SK-N-SH (cell line): Measurements from ENCODE around the gene PPP1R1A. TPM values are rescaled to one million over a fixed set of nuclear protein-coding genes. Genes with fewer than 3 reads are reported as not detected.

ENCODE experiments used
- CTCF ChIA-PET: fragments of 300-600, 350-600 bp; formaldehyde crosslinking; extraction: SDS; loops from one replicate; lab custom pipeline; 2021; lab: Yijun Ruan, JAX
- POLR2A ChIA-PET: fragments of 350-600 bp; sonication (Branson Sonifier 250); formaldehyde crosslinking; extraction: SDS; loops from one replicate; lab custom pipeline; 2020; ENCODE audit warnings: antibody characterized with exemption, inconsistent platforms; lab: Yijun Ruan, JAX
- DNase-seq: peaks from one replicate; pipeline ENCODE4 v3.0.0; 2012
- H2AFZ ChIP-seq: fragments of 200-600 bp; sonication (generic); 2 replicates; pipeline ENCODE4 v1.8.1; 2016; ENCODE audit warnings: antibody characterized with exemption, mild to moderate bottlenecking, low read depth
- H3F3A ChIP-seq: fragments of 200-600 bp; sonication (generic); replicated peaks from 2 replicates; pipeline ENCODE3; 2016; ENCODE audit warnings: antibody characterized with exemption, mild to moderate bottlenecking; ENCODE audit not compliant: insufficient read depth
- H3K27ac ChIP-seq, 2 experiments: fragments of 200-500 bp in 1 of 2; fragments of 200-600 bp in 1 of 2; sonication (Bioruptor generic) in 1 of 2; sonication (generic), shearing (Covaris generic) in 1 of 2; 2 replicates each; pipeline versions ENCODE4 v1.5.1 to v1.6.1; 2014 to 2016; ENCODE audit warnings: low read depth in 2 of 2, inconsistent platforms in 1 of 2, low read length in 1 of 2, mild to moderate bottlenecking in 1 of 2, mixed read lengths in 1 of 2
- H3K27me3 ChIP-seq: fragments of 200-600 bp; sonication (generic), shearing (Covaris generic); 2 replicates; pipeline ENCODE4 v1.6.1; 2016; ENCODE audit warnings: mixed run types; ENCODE audit not compliant: insufficient read depth
- H3K36me3 ChIP-seq, 2 experiments: fragments of 200-500 bp in 1 of 2; fragments of 200-600 bp in 1 of 2; sonication (Bioruptor generic) in 1 of 2; sonication (generic) in 1 of 2; replicated peaks in 1 of 2; 2 replicates each; pipeline versions ENCODE3 to v1.5.1; 2014 to 2016; ENCODE audit warnings: low read length in 1 of 2, mild to moderate bottlenecking in 1 of 2; ENCODE audit not compliant: insufficient read depth in 2 of 2, control insufficient read depth in 1 of 2
- H3K4me1 ChIP-seq, 2 experiments: fragments of 200-500 bp in 1 of 2; fragments of 200-600 bp in 1 of 2; sonication (Bioruptor generic) in 1 of 2; sonication (generic), shearing (Covaris generic) in 1 of 2; 2 replicates each; pipeline versions ENCODE4 v1.5.1 to v1.6.1; 2014 to 2016; ENCODE audit warnings: low read depth in 1 of 2, low read length in 1 of 2, mixed run types in 1 of 2; ENCODE audit not compliant: insufficient read depth in 2 of 2, control insufficient read depth in 1 of 2
- H3K4me2 ChIP-seq: fragments of 200-600 bp; sonication (generic), shearing (Covaris generic); 2 replicates; pipeline ENCODE4 v1.6.1; 2017; ENCODE audit warnings: mixed run types
- H3K4me3 ChIP-seq, 2 experiments: fragments of 200-500 bp in 1 of 2; fragments of 200-600 bp in 1 of 2; sonication (Bioruptor generic) in 1 of 2; sonication (generic), shearing (Covaris generic) in 1 of 2; 2 replicates each; pipeline versions ENCODE4 v1.5.1 to v1.8.1; 2014 to 2016; ENCODE audit warnings: low read depth in 2 of 2, inconsistent platforms in 1 of 2, low read length in 1 of 2, mild to moderate bottlenecking in 1 of 2, mixed read lengths in 1 of 2, moderate library complexity in 1 of 2
- H3K79me2 ChIP-seq: fragments of 200-600 bp; sonication (generic); 2 replicates; pipeline ENCODE4 v1.8.1; 2017; ENCODE audit warnings: mild to moderate bottlenecking; ENCODE audit not compliant: insufficient read depth
- H3K9ac ChIP-seq: fragments of 200-600 bp; sonication (generic); 2 replicates; pipeline ENCODE4 v1.6.1; 2017; ENCODE audit warnings: mixed run types
- H3K9me2 ChIP-seq: fragments of 200-600 bp; sonication (generic); 2 replicates; pipeline ENCODE4 v1.6.1; 2017; ENCODE audit warnings: mixed run types
- H3K9me3 ChIP-seq: fragments of 200-600 bp; sonication (generic); 2 replicates; pipeline ENCODE4 v1.6.1; 2017; ENCODE audit warnings: mixed run types, mild to moderate bottlenecking, moderate library complexity
- H4K20me1 ChIP-seq: fragments of 200-600 bp; sonication (generic); 2 replicates; pipeline ENCODE4 v1.6.1; 2017; ENCODE audit warnings: mild to moderate bottlenecking, mixed run types; ENCODE audit not compliant: insufficient read depth
- CHD2 ChIP-seq: fragments of 150-350 bp; IDR thresholded peaks from 2 replicates; pipeline ENCODE4 v1.6.1; 2018; ENCODE audit warnings: low read length; ENCODE audit not compliant: partially characterized antibody
- FOXJ3 ChIP-seq: sonication (generic); formaldehyde crosslinking; IDR thresholded peaks from 2 replicates; pipeline ENCODE4 v1.5.1; 2020; ENCODE audit warnings: mild to moderate bottlenecking, missing genetic modification reagents
- FOXM1 ChIP-seq: IDR thresholded peaks from 2 replicates; pipeline ENCODE4 v1.4.0; 2012; ENCODE audit warnings: low read depth, mild to moderate bottlenecking
- JUND ChIP-seq: IDR thresholded peaks from 2 replicates; pipeline ENCODE4 v1.4.0; 2012
- MEF2A ChIP-seq: IDR thresholded peaks from 2 replicates; pipeline ENCODE4 v1.4.0; 2012; ENCODE audit warnings: low read depth, borderline replicate concordance
- NFIC ChIP-seq: IDR thresholded peaks from 2 replicates; pipeline ENCODE4 v1.4.0; 2012; ENCODE audit warnings: borderline replicate concordance
- POLR2AphosphoS5 ChIP-seq: IDR thresholded peaks from 2 replicates; pipeline ENCODE4 v1.6.1; 2012; ENCODE audit warnings: low read depth, low read length
- RAD21 ChIP-seq: IDR thresholded peaks from 2 replicates; pipeline ENCODE4 v1.6.1; 2012; ENCODE audit warnings: mild to moderate bottlenecking, low read length
- RCOR1 ChIP-seq: fragments of 150-350 bp; IDR thresholded peaks from 2 replicates; pipeline ENCODE4 v1.6.1; 2017; ENCODE audit warnings: antibody characterized with exemption, low read length
- SIN3A ChIP-seq: IDR thresholded peaks from 2 replicates; pipeline ENCODE4 v1.6.1; 2012; ENCODE audit warnings: low read depth, mild to moderate bottlenecking, low read length, moderate library complexity, borderline replicate concordance
- SMC3 ChIP-seq: IDR thresholded peaks from 2 replicates; pipeline ENCODE4 v1.6.1; 2012; ENCODE audit warnings: low read depth, low read length, improper control_type of control experiment
- TEAD4 ChIP-seq: IDR thresholded peaks from 2 replicates; pipeline ENCODE4 v1.4.0; 2012; ENCODE audit warnings: mild to moderate bottlenecking, borderline replicate concordance; ENCODE audit not compliant: insufficient read depth
- WGBS: methylation state at CpG from one replicate; pipeline ENCODE4 v1.1.6; 2017; ENCODE audit warnings: low lambda C conversion rate; 5-methylcytosine and 5-hydroxymethylcytosine counted together
- polyA plus RNA-seq, 3 experiments: library from polyadenylated mRNA; depleted of rRNA; stranded (reverse); fragments of >200 nt; gene quantifications; 2 replicates each; pipeline ENCODE4 v1.2.3, GENCODE V29; 2012
- TF ChIP-seq, protein P1 (sequence below): IDR thresholded peaks from 2 replicates; pipeline ENCODE4; 2012
- TF ChIP-seq, protein P2 (sequence below): IDR thresholded peaks from 2 replicates; pipeline ENCODE4 v1.4.0; 2012; ENCODE audit warnings: low read depth, borderline replicate concordance
- TF ChIP-seq, protein P3 (sequence below): IDR thresholded peaks from 2 replicates; pipeline ENCODE4 v1.4.0; 2012; ENCODE audit warnings: low read depth, borderline replicate concordance
- TF ChIP-seq, protein P4 (sequence below): fragments of 150-350 bp; IDR thresholded peaks from 2 replicates; pipeline ENCODE4 v1.6.1; 2016; ENCODE audit warnings: mild to moderate bottlenecking, low read depth, low read length
- TF ChIP-seq, protein P5 (sequence below): fragments of 150-350 bp; IDR thresholded peaks from 2 replicates; pipeline ENCODE4 v1.6.1; 2017; ENCODE audit warnings: antibody characterized with exemption, low read length, low read depth, borderline replicate concordance
- TF ChIP-seq, protein P6 (sequence below): IDR thresholded peaks from 2 replicates; pipeline ENCODE4 v1.6.1; 2012; ENCODE audit warnings: mild to moderate bottlenecking, low read depth, low read length, moderate library complexity

PPP1R1A gene
- polyA plus RNA-seq, 1 of the 3 experiments (the other 2 are of a cell fraction): not detected

DNA sequence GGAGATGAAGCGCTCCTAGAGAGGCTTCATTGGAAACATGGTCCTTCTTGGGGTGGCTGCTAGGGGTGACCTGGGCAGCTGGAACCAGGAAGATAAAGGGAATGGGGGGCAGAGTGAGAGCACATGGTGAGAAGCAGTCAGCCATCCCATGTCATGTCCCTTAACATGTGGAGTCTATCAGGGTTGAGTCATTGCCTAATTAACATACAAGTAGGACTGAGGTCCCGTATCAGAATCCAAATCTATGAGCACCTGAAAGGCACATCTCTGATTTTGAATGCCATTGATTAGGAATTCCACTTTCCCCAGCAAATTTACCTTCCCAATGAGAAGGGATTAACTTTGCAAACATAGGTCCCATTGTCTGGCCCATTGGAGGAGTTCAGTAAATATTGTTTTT, 20.3 kb upstream of the PPP1R1A start:
- TF ChIP-seq RAD21 (no peak), TEAD4 (no peak), FOXM1 (no peak), CHD2 (no peak), SMC3 (no peak), MEF2A (no peak), NFIC (no peak), FOXJ3 (CRISPR knock-in tag) (no peak), RCOR1 (no peak)
- TF ChIP-seq, protein P1, sequence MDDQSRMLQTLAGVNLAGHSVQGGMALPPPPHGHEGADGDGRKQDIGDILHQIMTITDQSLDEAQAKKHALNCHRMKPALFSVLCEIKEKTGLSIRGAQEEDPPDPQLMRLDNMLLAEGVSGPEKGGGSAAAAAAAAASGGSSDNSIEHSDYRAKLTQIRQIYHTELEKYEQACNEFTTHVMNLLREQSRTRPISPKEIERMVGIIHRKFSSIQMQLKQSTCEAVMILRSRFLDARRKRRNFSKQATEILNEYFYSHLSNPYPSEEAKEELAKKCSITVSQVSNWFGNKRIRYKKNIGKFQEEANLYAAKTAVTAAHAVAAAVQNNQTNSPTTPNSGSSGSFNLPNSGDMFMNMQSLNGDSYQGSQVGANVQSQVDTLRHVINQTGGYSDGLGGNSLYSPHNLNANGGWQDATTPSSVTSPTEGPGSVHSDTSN: no peak
- TF ChIP-seq, protein P2, sequence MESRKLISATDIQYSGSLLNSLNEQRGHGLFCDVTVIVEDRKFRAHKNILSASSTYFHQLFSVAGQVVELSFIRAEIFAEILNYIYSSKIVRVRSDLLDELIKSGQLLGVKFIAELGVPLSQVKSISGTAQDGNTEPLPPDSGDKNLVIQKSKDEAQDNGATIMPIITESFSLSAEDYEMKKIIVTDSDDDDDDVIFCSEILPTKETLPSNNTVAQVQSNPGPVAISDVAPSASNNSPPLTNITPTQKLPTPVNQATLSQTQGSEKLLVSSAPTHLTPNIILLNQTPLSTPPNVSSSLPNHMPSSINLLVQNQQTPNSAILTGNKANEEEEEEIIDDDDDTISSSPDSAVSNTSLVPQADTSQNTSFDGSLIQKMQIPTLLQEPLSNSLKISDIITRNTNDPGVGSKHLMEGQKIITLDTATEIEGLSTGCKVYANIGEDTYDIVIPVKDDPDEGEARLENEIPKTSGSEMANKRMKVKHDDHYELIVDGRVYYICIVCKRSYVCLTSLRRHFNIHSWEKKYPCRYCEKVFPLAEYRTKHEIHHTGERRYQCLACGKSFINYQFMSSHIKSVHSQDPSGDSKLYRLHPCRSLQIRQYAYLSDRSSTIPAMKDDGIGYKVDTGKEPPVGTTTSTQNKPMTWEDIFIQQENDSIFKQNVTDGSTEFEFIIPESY: no peak
- TF ChIP-seq, protein P3, sequence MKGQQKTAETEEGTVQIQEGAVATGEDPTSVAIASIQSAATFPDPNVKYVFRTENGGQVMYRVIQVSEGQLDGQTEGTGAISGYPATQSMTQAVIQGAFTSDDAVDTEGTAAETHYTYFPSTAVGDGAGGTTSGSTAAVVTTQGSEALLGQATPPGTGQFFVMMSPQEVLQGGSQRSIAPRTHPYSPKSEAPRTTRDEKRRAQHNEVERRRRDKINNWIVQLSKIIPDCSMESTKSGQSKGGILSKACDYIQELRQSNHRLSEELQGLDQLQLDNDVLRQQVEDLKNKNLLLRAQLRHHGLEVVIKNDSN: no peak
- Histone ChIP-seq H3K9ac (no peak overlapping the region), H3K27ac (no peak overlapping the region), H3K36me3 (no peaks in the 10 kb centered on the region), H3K9me3 (no peaks in the 10 kb centered on the region), H3F3A (no peaks in the 10 kb centered on the region), H2AFZ (no peak overlapping the region), H3K27me3 (peaks cover 19% of the 10 kb centered on the region; the same call in 1 of the 2 replicates), H3K4me1 (no peaks in the 10 kb centered on the region), H4K20me1 (no peaks in the 10 kb centered on the region), H3K79me2 (no peaks in the 10 kb centered on the region), H3K4me3 (no peak overlapping the region), H3K4me2 (no peak overlapping the region), H3K9me2 (no peaks in the 10 kb centered on the region)
- ChIA-PET POLR2A (no interaction called here), CTCF (interaction anchor here (1.1 to 1.4 kb wide), 2 partner anchors 12 to 29 kb away, joined by 3 to 5 read pairs; no protein-coding TSS in a partner anchor)
- 0% methylated on average over 2 of the region's 2 CpGs for WGBS
- DNase-seq: no peak

DNA sequence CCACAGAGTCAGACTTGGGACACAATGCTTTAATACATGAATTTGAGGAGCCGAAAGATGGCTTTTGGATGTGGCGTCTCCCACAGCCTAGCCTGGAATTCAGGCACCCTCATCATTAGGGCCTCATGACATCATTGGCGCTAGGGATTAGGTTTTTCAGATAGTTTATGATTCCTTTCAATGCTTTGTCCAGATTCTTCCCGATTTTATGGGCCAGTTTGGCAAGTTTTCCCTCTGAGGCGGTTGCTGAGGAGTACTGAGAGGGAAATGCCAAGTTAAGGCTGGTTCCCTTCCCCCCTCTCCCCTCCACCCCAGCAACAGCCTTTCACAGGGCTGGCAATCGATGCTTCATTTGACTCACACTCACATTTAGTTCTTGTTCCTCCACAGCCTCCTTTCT, 19.7 kb upstream of the PPP1R1A start:
- WGBS: 2% methylated on average over 6 of the region's 6 CpGs
- Histone ChIP-seq H3K4me2 (no peak overlapping the region), H3K9ac (no peak overlapping the region), H2AFZ (no peak overlapping the region), H3K4me3 (no peak overlapping the region), H3K9me2 (no peaks in the 10 kb centered on the region), H3K27ac (no peak overlapping the region), H3K36me3 (no peaks in the 10 kb centered on the region), H3F3A (no peaks in the 10 kb centered on the region), H3K27me3 (peaks cover 15% of the 10 kb centered on the region; the same call in 1 of the 2 replicates), H3K4me1 (no peaks in the 10 kb centered on the region), H3K79me2 (no peaks in the 10 kb centered on the region), H4K20me1 (no peaks in the 10 kb centered on the region), H3K9me3 (no peaks in the 10 kb centered on the region)
- ChIA-PET POLR2A (no interaction called here), CTCF (interaction anchor here (1.1 to 1.4 kb wide), 2 partner anchors 12 to 28 kb away, joined by 3 to 5 read pairs; no protein-coding TSS in a partner anchor)
- DNase-seq: no peak
- TF ChIP-seq POLR2AphosphoS5: no peak
- TF ChIP-seq, protein P4, sequence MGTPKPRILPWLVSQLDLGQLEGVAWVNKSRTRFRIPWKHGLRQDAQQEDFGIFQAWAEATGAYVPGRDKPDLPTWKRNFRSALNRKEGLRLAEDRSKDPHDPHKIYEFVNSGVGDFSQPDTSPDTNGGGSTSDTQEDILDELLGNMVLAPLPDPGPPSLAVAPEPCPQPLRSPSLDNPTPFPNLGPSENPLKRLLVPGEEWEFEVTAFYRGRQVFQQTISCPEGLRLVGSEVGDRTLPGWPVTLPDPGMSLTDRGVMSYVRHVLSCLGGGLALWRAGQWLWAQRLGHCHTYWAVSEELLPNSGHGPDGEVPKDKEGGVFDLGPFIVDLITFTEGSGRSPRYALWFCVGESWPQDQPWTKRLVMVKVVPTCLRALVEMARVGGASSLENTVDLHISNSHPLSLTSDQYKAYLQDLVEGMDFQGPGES: no peak
- no peak for TF ChIP-seq NFIC
- no peak for TF ChIP-seq JUND
- TF ChIP-seq FOXM1: no peak
- TF ChIP-seq, protein P5, sequence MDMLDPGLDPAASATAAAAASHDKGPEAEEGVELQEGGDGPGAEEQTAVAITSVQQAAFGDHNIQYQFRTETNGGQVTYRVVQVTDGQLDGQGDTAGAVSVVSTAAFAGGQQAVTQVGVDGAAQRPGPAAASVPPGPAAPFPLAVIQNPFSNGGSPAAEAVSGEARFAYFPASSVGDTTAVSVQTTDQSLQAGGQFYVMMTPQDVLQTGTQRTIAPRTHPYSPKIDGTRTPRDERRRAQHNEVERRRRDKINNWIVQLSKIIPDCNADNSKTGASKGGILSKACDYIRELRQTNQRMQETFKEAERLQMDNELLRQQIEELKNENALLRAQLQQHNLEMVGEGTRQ: no peak
- TF ChIP-seq SIN3A: no peak
- TF ChIP-seq, protein P6, sequence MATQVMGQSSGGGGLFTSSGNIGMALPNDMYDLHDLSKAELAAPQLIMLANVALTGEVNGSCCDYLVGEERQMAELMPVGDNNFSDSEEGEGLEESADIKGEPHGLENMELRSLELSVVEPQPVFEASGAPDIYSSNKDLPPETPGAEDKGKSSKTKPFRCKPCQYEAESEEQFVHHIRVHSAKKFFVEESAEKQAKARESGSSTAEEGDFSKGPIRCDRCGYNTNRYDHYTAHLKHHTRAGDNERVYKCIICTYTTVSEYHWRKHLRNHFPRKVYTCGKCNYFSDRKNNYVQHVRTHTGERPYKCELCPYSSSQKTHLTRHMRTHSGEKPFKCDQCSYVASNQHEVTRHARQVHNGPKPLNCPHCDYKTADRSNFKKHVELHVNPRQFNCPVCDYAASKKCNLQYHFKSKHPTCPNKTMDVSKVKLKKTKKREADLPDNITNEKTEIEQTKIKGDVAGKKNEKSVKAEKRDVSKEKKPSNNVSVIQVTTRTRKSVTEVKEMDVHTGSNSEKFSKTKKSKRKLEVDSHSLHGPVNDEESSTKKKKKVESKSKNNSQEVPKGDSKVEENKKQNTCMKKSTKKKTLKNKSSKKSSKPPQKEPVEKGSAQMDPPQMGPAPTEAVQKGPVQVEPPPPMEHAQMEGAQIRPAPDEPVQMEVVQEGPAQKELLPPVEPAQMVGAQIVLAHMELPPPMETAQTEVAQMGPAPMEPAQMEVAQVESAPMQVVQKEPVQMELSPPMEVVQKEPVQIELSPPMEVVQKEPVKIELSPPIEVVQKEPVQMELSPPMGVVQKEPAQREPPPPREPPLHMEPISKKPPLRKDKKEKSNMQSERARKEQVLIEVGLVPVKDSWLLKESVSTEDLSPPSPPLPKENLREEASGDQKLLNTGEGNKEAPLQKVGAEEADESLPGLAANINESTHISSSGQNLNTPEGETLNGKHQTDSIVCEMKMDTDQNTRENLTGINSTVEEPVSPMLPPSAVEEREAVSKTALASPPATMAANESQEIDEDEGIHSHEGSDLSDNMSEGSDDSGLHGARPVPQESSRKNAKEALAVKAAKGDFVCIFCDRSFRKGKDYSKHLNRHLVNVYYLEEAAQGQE: no peak
- TF ChIP-seq RAD21: no peak
